ENCODE results near the gene LRRC2.

LRRC2 gene

DNA sequence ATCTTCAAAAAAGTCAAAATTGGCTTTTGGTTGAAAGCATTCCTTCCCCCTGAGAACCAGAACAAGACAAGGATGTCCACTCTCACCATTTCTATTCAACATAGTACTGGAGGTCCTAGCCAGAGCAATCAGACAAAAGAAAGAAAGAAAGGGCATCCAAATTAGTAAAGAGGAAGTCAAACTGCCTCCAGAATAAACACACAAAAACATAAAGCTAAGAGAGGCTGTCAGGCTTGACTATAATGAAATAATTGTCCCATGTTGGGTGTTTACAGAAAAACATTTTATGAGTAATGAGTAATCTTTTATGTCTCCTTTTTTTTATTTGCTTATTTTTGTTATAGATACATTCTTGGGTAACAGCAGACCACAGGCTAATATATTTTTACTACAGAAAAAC, 27.9 kb upstream of the LRRC2 start:
- TF ChIP-seq, protein P1, sequence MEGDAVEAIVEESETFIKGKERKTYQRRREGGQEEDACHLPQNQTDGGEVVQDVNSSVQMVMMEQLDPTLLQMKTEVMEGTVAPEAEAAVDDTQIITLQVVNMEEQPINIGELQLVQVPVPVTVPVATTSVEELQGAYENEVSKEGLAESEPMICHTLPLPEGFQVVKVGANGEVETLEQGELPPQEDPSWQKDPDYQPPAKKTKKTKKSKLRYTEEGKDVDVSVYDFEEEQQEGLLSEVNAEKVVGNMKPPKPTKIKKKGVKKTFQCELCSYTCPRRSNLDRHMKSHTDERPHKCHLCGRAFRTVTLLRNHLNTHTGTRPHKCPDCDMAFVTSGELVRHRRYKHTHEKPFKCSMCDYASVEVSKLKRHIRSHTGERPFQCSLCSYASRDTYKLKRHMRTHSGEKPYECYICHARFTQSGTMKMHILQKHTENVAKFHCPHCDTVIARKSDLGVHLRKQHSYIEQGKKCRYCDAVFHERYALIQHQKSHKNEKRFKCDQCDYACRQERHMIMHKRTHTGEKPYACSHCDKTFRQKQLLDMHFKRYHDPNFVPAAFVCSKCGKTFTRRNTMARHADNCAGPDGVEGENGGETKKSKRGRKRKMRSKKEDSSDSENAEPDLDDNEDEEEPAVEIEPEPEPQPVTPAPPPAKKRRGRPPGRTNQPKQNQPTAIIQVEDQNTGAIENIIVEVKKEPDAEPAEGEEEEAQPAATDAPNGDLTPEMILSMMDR (IDR thresholded peaks at IDR 0.05) = no peak

DNA sequence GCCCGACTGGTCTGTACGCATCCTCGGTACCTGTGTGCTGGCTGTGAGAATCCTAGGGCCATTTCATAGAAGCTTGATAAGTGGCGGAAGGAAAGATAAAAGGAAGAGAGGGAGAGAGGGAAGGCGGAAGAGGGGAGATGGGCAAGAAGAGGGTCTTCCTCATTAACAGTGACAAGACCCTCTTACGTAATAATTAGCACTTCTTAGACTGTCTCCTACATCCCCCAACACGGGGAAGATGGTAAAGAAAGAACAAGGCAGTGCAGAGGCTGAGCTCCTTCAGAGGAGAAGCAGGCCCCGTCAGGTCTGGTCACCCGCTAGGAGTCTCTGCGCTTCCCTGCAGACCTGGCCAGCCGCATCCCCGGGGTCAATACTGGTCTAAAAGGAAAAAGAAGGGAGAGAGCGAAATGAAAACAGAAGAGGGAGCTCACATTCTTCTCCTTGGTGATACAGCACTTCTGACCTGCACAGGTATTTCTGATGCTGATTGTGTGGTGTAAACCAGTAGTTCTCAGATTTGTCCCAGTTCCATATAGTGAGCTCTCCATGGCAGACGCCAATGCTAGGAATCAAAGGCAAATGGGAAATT, 27.3 kb upstream of the LRRC2 start:
- TF ChIP-seq, protein P1 (IDR thresholded peaks at IDR 0.05) = no peak

GRCh38 chr3:46586738-46587246, 20.7 kb upstream of the LRRC2 start:
- TF ChIP-seq, protein P1 (IDR thresholded peaks at IDR 0.05) = no peak

- TF ChIP-seq, protein P1 (IDR thresholded peaks at IDR 0.05) = no peak
These were observed 19.9 kb upstream of the LRRC2 start for GRCh38 chr3:46585799-46586693.

DNA sequence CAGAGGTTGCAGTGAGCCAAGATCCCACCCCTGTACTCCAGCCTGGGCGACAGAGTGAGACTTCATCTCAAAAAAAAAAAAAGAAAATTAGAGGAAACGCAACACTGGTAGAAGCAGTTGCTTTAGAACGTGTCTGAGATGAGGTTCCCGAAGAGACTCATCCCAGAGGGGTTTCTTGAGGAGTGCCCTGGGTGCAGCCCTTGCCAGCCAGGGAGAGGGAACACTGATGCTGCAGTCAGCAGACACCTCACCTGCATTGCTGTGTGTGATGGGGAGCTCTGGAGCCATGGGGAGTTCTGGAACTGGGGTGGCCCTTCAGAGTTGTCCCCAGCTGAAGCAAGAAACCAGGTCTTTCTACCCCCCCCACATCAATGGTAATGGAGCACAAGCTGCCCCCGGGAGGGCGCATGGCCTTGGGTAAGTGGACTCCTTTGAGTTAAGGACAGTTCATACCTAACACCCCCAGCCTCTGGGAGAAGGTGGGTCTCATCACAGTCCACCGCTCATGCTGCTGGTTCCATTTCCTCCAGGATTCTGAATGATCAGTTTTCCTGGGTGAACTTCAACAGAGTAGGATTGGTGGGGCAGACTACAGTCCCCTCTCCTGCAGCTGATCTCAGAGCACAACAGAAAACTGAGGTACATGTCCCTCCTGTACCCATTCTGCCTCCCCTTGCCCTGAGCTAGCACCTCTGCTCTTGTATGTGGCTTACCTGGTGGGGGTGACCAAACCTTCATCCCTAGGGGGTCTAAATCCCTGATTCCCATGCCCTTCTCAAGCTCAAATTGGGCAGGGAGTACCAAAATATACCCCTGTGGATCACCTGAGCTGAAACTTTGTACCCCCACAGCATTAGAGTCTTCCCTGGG, 18.7 kb upstream of the LRRC2 start:
- TF ChIP-seq, protein P1 (IDR thresholded peaks at IDR 0.05) = no peak

DNA sequence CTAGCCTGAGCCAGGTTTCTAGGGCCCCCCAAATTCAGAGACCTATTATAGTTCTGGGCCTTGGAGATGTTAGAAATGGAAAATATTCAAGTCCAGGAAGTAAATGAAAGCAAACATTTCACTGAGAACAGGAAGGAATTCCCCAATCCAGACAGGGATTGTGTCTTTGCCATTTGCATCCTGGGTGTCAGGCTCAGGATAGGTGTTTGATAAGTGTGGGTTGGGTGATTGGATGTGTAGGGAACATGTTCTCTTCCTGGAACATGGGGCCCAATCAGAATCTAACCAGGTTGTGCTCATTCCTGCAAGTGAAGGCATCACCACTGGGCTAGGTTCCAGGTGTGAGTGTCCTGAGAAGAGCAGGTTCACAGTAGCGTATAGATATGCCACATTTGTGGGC, 14.6 kb upstream of the LRRC2 start:
- TF ChIP-seq, protein P1 (IDR thresholded peaks at IDR 0.05) = no peak

- TF ChIP-seq, protein P1 (IDR thresholded peaks at IDR 0.05) = no peak
These were observed 13.7 kb upstream of the LRRC2 start for GRCh38 chr3:46579756-46580286.

Measured in LNCAP (cell line).